GM12801 (cell line): ENCODE data around the gene QSOX2.

ENCODE experiments used
- TF ChIP-seq, protein P1 (sequence below): IDR thresholded peaks from one replicate; pipeline ENCODE4 v1.5.1; 2011; ENCODE audit warnings: control low read depth; ENCODE audit not compliant: insufficient read length; ENCODE audit errors: extremely low read depth

The QSOX2 gene, protein sequence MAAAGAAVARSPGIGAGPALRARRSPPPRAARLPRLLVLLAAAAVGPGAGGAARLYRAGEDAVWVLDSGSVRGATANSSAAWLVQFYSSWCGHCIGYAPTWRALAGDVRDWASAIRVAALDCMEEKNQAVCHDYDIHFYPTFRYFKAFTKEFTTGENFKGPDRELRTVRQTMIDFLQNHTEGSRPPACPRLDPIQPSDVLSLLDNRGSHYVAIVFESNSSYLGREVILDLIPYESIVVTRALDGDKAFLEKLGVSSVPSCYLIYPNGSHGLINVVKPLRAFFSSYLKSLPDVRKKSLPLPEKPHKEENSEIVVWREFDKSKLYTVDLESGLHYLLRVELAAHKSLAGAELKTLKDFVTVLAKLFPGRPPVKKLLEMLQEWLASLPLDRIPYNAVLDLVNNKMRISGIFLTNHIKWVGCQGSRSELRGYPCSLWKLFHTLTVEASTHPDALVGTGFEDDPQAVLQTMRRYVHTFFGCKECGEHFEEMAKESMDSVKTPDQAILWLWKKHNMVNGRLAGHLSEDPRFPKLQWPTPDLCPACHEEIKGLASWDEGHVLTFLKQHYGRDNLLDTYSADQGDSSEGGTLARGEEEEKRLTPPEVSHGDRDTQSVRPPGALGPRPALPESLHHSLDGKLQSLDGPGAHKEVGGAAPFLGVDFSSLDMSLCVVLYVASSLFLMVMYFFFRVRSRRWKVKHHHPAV

DNA sequence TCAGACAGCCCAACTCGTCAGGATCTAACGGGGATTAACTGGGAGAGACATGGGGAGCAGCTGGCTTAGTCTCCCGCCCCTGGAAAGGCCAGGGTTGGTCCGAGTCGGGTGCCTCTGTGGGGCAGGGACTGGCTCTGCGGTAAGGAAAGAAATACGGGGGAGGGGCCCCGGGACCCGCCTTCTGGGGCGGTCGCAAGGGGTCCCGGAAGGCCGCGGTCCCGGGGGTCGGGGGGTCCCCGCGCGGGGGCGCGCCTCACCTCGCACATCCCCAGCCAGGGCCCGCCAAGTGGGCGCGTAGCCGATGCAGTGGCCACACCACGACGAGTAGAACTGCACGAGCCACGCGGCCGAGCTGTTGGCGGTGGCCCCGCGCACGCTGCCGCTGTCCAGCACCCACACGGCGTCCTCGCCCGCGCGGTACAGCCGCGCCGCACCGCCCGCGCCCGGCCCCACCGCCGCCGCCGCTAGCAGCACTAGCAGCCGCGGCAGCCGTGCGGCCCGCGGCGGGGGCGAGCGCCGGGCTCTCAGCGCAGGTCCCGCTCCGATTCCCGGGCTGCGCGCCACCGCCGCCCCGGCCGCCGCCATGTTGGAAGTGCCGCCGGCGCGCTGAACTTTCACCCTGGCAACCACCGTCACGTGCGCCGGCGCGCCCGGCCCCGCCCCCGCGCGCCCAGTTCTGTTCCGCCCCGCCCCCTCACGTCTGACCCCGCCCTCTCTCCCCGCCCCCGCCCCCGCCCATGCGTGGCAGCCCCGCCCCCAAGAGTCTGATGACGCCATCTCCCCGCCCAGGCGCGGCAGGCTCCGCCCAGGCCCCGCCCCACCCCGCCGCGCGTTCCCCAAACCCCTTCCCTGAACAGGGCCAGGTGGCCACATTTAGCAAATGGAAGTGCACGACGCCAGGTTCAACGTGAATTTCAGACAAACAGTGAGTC, at the start of gene QSOX2:
Gene QSOX2, minus strand, starts transcription at position 594 of the 932 bp plus-strand sequence. Its CDS starts 9 bp downstream, at position 585.
- TF ChIP-seq, protein P1, sequence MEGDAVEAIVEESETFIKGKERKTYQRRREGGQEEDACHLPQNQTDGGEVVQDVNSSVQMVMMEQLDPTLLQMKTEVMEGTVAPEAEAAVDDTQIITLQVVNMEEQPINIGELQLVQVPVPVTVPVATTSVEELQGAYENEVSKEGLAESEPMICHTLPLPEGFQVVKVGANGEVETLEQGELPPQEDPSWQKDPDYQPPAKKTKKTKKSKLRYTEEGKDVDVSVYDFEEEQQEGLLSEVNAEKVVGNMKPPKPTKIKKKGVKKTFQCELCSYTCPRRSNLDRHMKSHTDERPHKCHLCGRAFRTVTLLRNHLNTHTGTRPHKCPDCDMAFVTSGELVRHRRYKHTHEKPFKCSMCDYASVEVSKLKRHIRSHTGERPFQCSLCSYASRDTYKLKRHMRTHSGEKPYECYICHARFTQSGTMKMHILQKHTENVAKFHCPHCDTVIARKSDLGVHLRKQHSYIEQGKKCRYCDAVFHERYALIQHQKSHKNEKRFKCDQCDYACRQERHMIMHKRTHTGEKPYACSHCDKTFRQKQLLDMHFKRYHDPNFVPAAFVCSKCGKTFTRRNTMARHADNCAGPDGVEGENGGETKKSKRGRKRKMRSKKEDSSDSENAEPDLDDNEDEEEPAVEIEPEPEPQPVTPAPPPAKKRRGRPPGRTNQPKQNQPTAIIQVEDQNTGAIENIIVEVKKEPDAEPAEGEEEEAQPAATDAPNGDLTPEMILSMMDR = no peak

DNA sequence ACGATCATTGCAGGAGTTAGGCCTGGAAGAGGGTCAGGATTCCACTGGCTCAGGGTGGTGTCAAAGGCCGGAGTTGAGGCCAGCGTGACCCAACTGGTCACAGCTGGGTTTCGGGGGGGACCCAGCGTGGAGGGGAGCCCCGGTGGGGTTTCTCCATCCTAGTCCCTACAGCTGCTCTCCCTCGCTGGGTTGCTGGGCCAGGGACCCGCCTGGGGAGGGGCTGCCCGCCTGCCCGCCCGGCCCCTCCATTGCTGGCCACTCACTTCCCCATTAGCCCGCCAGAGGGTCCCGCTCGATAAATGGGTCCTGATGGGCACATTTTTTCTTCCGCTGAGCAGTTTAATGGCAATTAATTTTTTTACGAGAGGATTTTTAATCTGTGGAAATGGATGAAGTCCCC, 49.4 kb upstream of the QSOX2 start:
- TF ChIP-seq, protein P1 = no peak

DNA sequence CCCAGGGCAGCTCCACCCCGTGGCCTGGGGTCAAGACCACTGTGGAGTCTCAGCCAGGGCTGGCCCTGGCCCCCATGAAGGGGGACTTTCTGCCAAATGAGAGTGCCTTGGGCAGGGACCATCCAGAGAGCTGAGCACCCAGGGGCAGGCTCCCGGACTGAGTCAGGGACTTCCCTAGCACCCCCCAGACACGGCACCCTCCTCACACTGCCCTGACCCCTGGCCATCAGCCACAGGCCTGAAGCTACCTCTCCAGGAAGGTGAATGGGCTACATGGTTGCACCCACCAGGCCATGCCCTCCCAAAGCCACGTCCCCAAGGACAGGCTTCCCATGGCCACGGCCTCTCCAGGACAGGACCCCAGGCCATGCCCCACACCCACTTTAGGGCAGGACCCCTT, 48.8 kb upstream of the QSOX2 start:
- TF ChIP-seq, protein P1 = no peak

DNA sequence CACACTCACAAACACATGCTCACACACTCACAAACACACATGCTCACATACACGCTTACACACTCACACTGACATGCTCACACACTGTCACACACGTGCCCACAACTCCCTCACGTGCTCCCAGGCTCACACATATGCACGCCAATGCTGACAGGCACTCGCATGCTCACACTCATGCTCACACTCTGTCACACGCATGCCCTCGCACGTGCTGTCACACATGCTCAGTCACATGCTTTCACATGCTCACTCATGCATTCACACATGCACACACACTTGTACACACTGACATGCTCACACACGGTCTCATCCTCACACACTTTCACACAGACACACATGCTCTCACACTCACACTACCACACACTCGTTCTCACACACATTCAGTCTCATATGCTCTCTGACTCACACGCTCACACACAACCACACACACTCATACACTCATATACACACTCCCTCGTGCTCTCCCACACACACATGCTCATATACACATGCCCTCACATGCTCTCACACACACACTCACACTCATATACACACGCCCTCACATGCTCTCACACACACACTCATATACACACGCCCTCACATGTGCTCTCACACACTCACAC, 48.0 kb upstream of the QSOX2 start:
- TF ChIP-seq, protein P1 = no peak

DNA sequence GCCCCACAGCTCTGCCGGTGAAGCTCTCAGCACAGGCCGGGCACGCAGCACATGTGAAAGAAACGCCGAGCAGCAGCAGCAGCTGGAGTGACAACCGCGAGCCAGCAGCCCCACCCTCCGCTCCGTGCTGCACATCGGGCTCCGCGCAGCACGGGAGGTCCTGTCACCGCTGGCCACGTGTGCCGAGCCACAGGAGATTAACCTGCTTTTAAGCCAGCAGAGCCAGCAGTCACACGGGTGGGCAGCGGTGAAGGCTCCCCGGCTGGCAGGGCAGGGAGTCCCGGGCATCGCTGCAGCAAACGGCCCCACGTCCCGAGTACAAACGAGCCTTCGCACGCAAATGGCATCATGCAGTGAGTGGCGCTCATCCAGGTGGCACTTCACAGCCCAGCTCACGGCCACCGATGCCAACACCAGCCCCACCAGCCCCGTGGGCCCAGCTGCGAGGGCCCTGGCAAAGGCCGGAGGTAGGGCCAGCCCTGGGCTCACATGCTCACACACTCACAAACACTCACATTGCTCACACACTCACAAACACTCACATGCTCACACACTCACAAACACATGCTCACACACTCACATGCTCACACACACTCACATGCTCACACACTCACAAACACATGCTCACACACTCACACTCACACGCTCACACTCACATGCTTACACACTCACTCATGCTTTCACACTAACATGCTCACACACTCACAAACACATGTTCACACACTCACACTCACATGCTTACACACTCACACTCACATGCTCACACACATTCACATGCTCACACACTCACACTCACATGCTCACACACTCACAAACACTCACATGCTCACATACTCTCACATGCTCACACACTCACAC, 47.2 kb upstream of the QSOX2 start:
- TF ChIP-seq, protein P1 = no peak

DNA sequence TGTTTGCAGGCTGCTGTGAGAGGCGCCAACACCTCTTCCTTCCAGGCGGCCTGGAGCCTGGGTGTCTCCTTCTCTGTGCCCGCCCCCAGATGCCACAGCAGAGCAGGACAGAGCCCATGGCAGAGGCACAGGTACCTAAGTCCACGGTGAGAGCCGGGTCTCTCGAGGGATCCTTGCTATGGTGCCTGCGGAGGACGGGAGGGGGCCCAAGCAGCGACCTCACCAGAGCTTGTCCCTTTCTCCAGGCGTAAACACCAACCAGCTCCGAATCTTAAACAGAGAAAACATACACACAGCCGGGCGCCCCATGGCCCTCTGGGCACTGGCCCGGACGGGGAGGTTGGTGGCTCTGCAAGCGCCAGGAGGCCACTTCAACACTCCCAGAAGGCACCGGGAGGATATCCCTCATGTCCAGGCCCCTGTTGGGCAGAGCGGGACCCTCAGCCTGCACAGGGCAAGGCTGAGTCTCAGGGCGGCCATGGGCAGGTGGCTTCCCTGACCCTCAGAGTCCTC, 46.5 kb upstream of the QSOX2 start:
- TF ChIP-seq, protein P1 = no peak
